ENCODE results near the gene UBE4B.

UBE4B gene

DNA sequence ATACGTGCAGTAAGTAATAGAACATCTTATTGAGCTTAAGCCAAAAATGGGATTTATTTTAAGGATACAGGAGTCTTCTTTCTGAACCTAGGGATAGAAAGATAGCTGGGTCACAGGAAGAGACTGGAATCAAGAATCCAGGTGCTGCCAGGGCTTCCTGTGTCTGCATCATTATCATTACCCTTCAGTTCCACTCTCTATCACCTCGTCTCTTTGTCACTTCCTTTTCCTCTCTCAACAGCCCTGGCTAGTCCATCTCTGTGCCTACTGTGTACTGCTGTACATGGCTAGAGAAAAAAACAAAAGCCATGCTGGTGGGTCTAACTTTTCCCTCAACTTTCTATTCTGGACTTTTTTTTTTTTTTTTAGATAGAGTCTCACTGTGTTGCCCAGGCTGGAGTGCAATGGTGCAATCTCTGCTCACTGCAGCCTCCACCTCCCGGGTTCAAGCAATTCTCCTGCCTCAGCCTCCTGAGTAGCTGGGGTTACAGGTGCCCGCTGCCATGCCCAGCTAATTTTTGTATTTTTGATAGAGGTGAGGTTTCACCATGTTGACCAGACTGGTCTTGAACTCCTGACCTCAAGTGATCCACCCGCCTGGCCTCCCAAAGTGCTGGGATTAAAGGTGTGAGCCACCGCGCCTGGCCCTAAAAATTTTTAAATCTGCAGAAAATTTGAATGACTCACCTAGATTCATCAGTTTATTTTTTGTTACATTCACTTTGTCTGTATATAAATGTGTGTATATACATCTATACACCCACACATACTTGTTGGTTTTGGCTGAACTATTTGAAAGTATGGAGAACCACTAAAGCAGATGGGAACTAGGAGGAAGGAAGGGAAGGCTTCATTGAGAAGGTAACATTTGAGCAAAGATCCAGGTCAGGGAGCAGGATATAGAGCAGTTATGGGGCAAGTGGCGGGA, 31.9 kb downstream of the UBE4B start:
- TF ChIP-seq EZH2 (IDR thresholded peaks at IDR 0.05; ENCODE audit: borderline replicate concordance, low read depth, low read length, severe bottlenecking) = no peak
- TF ChIP-seq, protein P1, sequence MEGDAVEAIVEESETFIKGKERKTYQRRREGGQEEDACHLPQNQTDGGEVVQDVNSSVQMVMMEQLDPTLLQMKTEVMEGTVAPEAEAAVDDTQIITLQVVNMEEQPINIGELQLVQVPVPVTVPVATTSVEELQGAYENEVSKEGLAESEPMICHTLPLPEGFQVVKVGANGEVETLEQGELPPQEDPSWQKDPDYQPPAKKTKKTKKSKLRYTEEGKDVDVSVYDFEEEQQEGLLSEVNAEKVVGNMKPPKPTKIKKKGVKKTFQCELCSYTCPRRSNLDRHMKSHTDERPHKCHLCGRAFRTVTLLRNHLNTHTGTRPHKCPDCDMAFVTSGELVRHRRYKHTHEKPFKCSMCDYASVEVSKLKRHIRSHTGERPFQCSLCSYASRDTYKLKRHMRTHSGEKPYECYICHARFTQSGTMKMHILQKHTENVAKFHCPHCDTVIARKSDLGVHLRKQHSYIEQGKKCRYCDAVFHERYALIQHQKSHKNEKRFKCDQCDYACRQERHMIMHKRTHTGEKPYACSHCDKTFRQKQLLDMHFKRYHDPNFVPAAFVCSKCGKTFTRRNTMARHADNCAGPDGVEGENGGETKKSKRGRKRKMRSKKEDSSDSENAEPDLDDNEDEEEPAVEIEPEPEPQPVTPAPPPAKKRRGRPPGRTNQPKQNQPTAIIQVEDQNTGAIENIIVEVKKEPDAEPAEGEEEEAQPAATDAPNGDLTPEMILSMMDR (IDR thresholded peaks at IDR 0.05; ENCODE audit: borderline replicate concordance, extremely low read depth, low read length, poor library complexity, severe bottlenecking) = no peak
- Histone ChIP-seq H2AFZ (ENCODE audit: low read depth, low read length) (no peak overlapping the region), H3K79me2 (ENCODE audit: insufficient read depth, low read length) (peaks cover 60% of the 10 kb centered on the region), H3K9me3 (ENCODE audit: insufficient read depth, low read length, severe bottlenecking) (no peaks in the 10 kb centered on the region), H3K27me3 (ENCODE audit: insufficient read depth, low read length, poor library complexity) (no peaks in the 10 kb centered on the region), H3K27ac (ENCODE audit: low read length) (no peak overlapping the region), H3K4me3 (ENCODE audit: low read depth in 1 of 2, low read length in 2 of 2) (no peak overlapping the region), H4K20me1 (ENCODE audit: insufficient read depth, low read length) (peaks cover 11% of the 10 kb centered on the region; the same call in 1 of the 2 replicates), H3K4me2 (ENCODE audit: insufficient read depth, low read length) (no peak overlapping the region), H3K36me3 (ENCODE audit: insufficient read depth, low read length) (peaks cover 5% of the 10 kb centered on the region; the same call in 1 of the 2 replicates), H3K4me1 (ENCODE audit: insufficient read depth, low read length) (no peaks in the 10 kb centered on the region), H3K9ac (ENCODE audit: low read depth, low read length) (no peak overlapping the region)
- ATAC-seq (ENCODE audit: insufficient read depth, low read depth) (peak; percentile 68), DNase-seq (no peak)

DNA sequence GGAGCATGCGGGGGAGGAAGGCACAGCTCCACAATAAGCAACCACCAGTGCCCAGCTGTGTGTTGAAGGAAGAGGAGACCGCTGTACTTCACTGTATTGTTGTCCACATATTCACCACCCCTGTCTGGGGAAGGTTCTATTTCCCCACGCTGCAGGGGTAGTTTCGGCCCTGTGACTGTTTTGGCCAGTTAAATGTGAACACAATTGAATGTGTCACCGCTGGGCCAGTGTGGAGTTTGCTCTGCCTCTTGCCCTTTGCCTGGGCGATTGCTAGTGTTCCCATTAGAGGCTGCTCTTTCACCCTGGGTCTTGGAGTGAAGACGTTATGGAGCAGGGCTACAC, 32.6 kb downstream of the UBE4B start:
- Histone ChIP-seq H3K4me1 (ENCODE audit: insufficient read depth, low read length) (no peaks in the 10 kb centered on the region), H3K9me3 (ENCODE audit: insufficient read depth, low read length, severe bottlenecking) (no peaks in the 10 kb centered on the region), H3K9ac (ENCODE audit: low read depth, low read length) (no peak overlapping the region), H3K4me2 (ENCODE audit: insufficient read depth, low read length) (no peak overlapping the region), H4K20me1 (ENCODE audit: insufficient read depth, low read length) (peaks cover 11% of the 10 kb centered on the region; the same call in 1 of the 2 replicates), H3K27me3 (ENCODE audit: insufficient read depth, low read length, poor library complexity) (no peaks in the 10 kb centered on the region), H2AFZ (ENCODE audit: low read depth, low read length) (no peak overlapping the region), H3K79me2 (ENCODE audit: insufficient read depth, low read length) (peaks cover 54% of the 10 kb centered on the region), H3K27ac (ENCODE audit: low read length) (no peak overlapping the region), H3K36me3 (ENCODE audit: insufficient read depth, low read length) (no peaks in the 10 kb centered on the region; the same call in 1 of the 2 replicates), H3K4me3 (ENCODE audit: low read depth in 1 of 2, low read length in 2 of 2) (no peak overlapping the region)
- no peak for DNase-seq
- TF ChIP-seq EZH2 (IDR thresholded peaks at IDR 0.05; ENCODE audit: borderline replicate concordance, low read depth, low read length, severe bottlenecking) = no peak
- TF ChIP-seq, protein P1 (IDR thresholded peaks at IDR 0.05; ENCODE audit: borderline replicate concordance, extremely low read depth, low read length, poor library complexity, severe bottlenecking) = no peak
- ATAC-seq (ENCODE audit: insufficient read depth, low read depth) = no peak

DNA sequence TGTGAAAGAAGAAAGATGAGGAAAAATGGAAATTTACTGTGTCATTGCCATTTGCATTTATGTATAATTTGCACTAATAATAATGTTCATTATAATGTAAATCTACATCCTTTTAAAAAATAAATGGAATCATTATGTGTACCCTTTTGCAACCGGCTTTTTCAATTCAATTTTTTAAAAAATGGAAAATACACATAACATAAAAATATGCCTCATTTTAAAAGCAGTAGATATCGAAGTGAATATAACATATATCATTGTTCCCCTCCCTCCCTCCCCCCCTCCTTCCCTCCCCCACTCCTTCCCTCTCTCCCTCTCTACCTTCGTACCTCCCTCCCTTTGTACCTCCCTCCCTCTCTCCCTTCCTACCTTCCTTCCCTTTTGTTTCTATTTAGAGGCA, 33.0 kb downstream of the UBE4B start:
- H3K4me1 ChIP-seq (ENCODE audit: insufficient read depth, low read length) = no peaks in the 10 kb centered on the region
- no peak overlapping the region for H3K27ac ChIP-seq (ENCODE audit: low read length)
- TF ChIP-seq, protein P1 (IDR thresholded peaks at IDR 0.05; ENCODE audit: borderline replicate concordance, extremely low read depth, low read length, poor library complexity, severe bottlenecking) = no peak
- no peak for TF ChIP-seq EZH2 (IDR thresholded peaks at IDR 0.05; ENCODE audit: borderline replicate concordance, low read depth, low read length, severe bottlenecking)
- no peaks in the 10 kb centered on the region for H3K27me3 ChIP-seq (ENCODE audit: insufficient read depth, low read length, poor library complexity)
- DNase-seq (no peak), ATAC-seq (ENCODE audit: insufficient read depth, low read depth) (no peak)
- peaks cover 11% of the 10 kb centered on the region; the same call in 1 of the 2 replicates for H4K20me1 ChIP-seq (ENCODE audit: insufficient read depth, low read length)
- no peak overlapping the region for H3K4me2 ChIP-seq (ENCODE audit: insufficient read depth, low read length)
- peaks cover 49% of the 10 kb centered on the region for H3K79me2 ChIP-seq (ENCODE audit: insufficient read depth, low read length)
- H3K9ac ChIP-seq (ENCODE audit: low read depth, low read length) = no peak overlapping the region
- H3K4me3 ChIP-seq (ENCODE audit: low read depth in 1 of 2, low read length in 2 of 2) = no peak overlapping the region
- H2AFZ ChIP-seq (ENCODE audit: low read depth, low read length) = no peak overlapping the region
- H3K36me3 ChIP-seq (ENCODE audit: insufficient read depth, low read length) = no peaks in the 10 kb centered on the region
- no peaks in the 10 kb centered on the region for H3K9me3 ChIP-seq (ENCODE audit: insufficient read depth, low read length, severe bottlenecking)

Measured in DND-41 (cell line).